GM21717 (cell line): ENCODE measurements around the gene EIF5AL1.
"Not testable (repeated sequence)": the region's sequence is repeated elsewhere in the genome, so short reads cannot be mapped to it uniquely, and the experiment has no call there.

Source experiments
- ATAC-seq: cut with Tn5 transposase; IDR thresholded peaks from one replicate; pipeline ENCODE4 v1.9.1; 2021; ENCODE audit warnings: mild to moderate bottlenecking, moderate library complexity; ENCODE audit not compliant: unreplicated experiment

EIF5AL1 gene

DNA sequence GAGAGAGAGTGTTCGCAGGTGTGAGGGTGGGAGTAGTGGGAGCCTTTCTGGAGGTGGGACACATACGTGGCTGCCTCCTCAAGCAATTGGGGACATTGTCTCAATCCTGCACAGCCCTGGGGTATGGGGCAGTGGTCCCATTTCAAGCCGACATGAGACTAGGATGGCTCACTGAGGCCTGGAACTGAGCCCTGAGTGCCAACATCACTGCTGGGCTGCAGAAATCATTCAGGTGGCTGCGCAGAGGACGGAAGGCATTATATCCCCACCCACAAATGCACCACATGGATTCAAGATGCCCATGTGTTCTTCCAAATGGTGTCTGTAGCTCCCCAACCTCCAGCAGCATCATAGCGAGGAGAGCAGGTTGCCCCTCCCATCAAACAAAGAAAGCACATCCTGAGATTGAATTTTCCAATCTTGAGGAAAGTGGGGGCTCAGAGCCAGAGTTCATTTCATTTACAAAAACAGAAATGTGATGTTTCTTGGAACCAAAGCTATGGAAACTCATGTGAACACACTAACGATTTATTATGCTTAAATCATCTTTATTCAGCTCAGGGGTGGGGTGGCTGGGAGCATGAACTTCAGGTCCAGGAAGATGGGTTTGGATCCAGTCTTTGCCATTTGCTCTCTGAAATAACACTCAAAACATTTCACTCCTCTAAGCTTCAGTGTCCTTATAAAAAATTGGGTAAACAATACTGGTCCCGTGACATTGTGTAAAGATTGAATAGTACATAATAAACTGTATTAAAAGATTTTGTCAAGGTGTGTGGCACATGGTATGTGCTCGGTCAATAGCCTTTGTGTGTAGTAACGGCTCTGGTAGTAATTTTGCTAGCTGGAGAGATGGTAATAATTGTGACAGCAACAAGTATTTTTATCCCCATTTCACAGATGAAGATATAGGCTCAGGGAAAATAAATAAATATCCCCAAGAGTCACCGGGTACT lies 43.3 kb downstream of the EIF5AL1 start:
- ATAC-seq: no peak

DNA sequence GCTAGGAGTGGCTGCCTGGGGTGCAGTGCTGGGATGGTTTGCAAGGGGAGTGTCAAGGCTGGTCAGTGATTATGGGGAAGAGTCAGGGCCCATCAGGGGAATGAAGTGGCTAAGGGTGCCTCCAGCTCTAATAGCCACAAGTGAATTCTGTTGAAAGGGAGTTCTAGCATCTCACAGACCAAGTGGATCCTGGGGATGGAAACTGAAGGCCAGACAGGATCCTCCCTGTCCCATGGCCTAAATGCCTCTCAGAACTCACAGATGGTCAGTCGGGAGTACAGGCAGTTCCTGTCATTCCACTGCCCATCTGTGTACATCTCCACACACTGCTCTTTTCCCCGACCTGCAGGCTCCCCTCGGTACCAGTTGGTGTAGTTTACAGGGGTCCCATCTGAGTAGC lies 44.6 kb downstream of the EIF5AL1 start:
- ATAC-seq: not testable (repeated sequence)

DNA sequence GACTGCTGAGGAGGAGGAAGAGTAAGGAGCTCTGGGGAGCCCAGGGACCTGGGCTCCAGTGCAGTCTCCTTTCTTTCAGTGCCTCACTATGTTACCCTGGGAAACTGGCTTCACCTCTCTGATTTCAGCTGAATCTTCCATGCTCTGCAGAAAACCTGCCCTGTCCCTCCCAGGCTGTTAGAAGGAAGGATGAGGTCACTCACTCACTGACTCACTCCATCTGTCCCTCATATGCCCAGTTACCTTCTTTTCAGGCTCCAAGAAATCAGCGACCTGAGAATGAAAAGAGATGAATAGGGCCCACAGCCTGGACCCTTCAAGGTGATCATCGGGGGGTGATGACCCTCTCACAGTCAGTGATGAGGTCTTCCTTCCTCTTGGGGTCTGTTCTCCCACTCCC lies 47.4 kb downstream of the EIF5AL1 start:
- ATAC-seq: no peak

DNA sequence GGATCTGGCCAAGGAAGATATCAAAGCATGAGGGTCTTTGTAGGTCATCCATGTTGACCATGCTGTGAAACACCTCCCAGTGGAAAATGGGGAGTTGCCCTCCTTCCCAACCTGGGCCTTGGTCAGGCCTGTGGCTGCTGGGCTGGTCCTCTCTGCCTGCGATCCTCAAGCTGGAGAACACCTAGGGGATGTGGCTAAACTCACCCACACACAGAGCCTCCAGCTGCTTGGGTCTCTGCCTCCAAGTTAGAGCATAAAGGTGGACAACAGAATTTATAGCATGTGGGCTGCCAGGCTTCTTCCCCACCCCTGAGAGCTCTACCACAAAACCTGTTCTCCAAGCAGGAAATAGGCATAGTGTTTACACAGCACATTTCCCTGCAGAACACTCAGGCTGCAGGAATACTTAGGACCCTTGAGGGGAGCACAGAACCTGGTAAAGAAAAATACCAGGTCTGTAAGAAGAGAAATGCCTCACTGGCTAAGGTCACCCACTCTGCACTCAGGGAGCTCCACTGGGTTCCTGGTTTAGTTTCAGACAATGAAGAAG lies 47.9 kb downstream of the EIF5AL1 start, which contains the start of gene SFTPA2:
Gene SFTPA2, minus strand, starts transcription at position 248 of the 550 bp plus-strand sequence. CDS start 924 bp downstream, outside the sequence.
- no peak for ATAC-seq

DNA sequence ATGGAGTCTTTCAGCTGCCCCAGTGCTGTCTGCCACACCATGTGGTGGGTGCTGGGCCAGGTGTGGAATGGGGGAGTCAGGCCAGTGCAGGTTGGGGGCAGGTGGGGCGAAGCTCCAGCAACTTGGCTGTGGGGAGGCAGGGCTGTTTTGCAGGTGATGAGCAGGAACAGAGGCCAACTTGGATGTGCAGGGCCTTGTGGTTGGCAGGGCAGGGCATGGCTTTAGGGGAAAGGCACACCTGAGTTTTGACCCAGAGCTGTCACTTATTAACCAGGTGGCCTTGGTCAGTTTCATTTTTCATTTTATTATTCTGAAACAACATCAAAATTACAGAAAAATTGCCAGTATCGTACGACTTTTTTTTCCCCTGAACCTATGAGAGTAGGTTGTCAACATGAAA lies 48.9 kb downstream of the EIF5AL1 start:
- no peak for ATAC-seq

DNA sequence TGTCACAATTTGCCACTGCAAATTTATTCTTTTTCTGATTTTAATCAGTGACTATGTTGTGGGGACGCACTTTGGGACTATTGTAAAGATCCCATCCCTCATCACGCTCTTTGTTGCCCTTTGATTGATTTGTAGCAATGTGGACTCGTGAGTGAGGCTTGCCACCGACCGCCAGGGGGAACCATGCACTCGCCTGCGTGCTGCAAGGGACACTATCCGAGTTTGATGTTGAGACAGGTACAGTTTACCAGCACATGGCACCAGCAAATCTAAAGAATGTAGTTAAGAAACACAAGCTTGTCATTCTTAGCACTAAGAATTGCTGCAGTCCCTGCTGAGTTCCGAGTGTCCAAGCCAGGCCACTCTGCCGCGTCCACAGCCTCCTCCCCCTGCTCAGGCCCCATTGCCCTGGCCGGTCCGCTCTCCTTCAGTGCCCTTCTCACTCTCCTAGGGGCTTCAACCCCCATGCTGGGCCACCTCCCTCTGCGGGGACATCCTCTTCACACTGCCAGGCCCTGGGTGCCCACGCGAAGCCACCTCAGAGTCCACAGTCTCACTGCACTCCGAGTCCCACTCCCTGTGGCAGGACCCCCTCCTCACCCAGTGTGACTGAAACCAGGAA lies 49.9 kb downstream of the EIF5AL1 start:
- ATAC-seq: peak; percentile 73

DNA sequence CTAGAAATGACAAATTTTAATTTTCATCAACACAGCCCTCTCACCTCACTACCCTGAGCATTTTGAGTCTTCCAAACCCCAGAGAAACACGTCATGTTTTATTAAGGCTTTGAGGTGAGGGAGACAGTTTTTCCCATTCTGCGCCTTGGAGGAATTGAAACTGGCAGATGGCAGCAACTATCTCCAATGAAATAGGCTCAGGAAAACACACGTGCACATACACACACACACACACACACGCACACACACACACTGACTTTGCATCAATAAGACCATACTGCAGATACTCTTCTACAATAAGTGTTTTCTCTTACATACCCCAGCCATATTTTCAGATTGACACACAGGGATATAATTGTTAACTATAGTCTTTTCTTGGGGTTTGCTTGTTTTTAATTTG lies 51.1 kb downstream of the EIF5AL1 start:
- ATAC-seq: no peak
